Inflammatory macrophage (primary cell): ENCODE data around the gene DHRS7C.

ENCODE experiments used
- DNase-seq, 2 donors: peaks; one replicate each; pipeline ENCODE4 v3.0.0-alpha.2; 2020 to 2022
- total RNA-seq, 18 experiments: gene quantifications; one replicate each; lab custom pipeline; 2026; ENCODE audit warnings: mixed read lengths in 6 of 18, inconsistent platforms in 2 of 18; lab: John Stamatoyannopoulos, UW

The DHRS7C gene
- total RNA-seq, result 0 to 0.05 (median 0) reads per million in 18 experiments

- DNase-seq, result no peak
Observed at GRCh38 chr17:9790889-9791876, at the start of gene DHRS7C. TSS of gene DHRS7C (minus strand) at chr17:9791592. CDS start at chr17:9791284, 308 bp downstream.

DNA sequence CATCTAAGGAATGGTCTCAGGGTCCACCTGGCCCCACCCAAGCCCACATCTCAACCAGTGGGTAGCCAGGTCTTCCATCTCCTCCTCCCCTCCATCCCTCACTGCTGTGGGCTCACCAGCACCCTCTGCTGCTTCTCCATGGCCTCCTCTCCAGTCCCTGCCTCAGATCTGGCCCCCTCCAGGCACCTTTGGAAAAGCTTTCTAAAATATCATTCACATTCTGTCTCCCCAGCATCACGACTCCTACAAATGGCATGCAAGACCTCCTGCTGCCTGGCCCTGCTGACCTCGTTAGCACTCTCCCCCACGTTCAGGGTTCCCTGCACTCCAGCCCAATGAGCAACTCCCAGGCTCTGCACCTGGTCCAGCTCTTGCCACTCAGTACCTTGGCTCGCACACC, 48.0 kb upstream of the DHRS7C start:
- DNase-seq, result no peak

- DNase-seq, result no peak
Observed at GRCh38 chr17:9837551-9838471, 46.4 kb upstream of the DHRS7C start.

GRCh38 chr17:9833922-9834321, 42.5 kb upstream of the DHRS7C start:
- DNase-seq, result no peak

- no peak for DNase-seq
Observed at GRCh38 chr17:9830711-9831110, 39.3 kb upstream of the DHRS7C start.

DNA sequence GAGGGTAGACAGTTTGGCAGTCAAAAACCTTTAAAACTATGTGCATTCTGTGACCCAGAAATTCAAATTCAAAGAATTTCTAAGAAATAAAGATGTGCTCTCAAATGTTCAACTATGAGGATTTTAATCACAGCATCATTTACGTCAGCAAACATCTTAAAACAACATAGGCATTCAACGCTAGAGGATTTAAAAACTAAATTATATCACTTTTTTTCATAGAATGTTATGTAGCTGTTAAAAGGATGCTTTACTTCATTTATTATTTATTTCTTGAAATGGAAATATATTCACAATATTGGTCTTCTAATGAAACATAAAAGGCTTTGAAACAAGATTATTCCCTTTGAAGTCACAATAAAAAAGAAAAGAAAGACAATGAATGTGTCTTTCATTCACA, 38.0 kb upstream of the DHRS7C start:
- no peak for DNase-seq

- DNase-seq, result no peak
Observed at GRCh38 chr17:9828296-9829295, 37.2 kb upstream of the DHRS7C start.

GRCh38 chr17:9825641-9826150, 34.3 kb upstream of the DHRS7C start, which contains the start of gene GLP2R:
TSS of gene GLP2R (plus strand) at chr17:9825924. CDS start at chr17:9826064, 140 bp downstream.
- DNase-seq, result no peak

DNA sequence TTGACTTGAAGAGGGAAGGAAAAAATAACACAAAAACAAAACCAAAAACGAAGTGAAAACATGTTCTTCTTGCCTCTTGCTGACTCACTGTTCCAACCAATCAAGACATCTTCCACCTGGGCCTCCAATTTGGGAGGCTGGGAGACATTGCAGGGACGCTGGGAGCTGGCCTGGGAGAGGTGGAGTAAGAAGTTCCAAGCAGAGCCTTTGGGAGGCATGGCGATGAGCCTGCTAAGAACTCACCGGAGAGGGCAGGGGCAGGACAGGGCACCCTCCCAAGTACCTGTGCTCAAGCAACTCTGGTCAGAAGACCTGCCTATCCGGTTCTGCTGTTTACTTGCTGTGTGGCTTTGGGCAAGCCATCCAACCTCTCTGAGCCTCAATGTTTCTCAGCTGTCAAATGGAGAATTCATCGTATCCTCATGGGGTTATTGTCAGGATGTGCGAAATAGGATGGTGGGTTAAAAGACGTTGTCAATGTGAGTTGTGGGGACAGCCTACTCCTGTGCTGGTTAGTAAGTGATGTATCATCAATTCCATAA, 33.5 kb upstream of the DHRS7C start:
- DNase-seq, result no peak

DNA sequence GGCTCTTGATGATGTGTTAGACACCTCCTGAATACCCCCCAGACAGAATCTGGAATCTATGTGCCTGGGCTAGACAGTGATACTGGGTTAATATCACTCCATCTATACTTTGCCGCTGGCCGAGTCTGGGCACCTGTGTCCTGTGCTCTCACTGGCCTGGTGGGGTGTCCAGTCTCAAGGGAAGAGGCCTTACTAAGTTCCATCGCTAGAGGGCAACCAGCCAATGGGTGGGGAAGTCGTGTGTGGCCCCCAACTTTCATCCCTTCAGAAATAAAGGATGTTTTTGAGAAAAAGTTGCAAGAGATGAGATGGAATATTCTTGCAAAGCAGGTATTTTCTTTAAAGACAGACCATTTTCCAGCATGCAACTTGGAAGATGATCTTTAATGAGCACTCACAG, 32.7 kb upstream of the DHRS7C start:
- no peak for DNase-seq

- DNase-seq, result no peak
Observed at GRCh38 chr17:9821921-9822320, 30.5 kb upstream of the DHRS7C start, which contains the start of gene GSG1L2. TSS of gene GSG1L2 (minus strand) at chr17:9822079. CDS start at chr17:9822071, 8 bp downstream.

DNA sequence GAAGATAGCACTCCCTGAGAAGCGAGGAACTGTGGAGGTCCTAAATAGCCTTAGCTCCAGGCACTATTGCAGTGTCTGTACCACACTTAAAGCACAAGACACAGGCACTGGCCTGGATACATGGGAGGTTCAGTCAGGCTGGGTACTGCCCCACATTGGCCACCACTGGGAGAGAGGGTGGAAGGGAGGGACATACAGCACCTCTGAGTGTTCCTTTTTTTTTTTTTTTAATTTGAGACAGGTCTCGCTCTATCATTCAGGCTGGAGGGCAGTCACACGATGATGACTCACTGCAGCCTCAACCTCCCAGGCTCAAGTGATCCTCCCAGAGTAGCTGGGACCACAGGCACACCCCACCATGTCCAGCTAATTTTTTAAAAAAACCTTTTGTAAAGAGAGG, 29.1 kb upstream of the DHRS7C start:
- no peak for DNase-seq

DNA sequence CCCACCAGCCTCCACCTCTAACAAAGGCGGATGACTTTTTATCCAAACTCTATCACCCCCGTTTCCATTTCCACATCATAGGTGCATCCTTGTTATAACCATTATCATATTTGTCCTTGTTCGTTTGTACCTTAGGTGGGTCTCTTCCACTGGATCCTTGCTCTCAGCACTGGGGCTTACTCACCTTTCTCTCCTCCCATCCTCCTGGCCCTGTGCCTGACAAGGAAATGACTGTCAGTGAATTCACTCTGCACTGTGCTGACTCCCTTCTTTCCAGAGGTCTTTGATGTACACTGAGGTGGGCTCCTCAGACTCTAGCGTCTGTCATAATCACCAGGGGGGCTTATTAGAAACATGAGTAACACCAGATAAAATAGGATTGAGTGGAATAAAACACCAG, 27.4 kb upstream of the DHRS7C start:
- DNase-seq, result no peak

GRCh38 chr17:9817086-9817485, 25.7 kb upstream of the DHRS7C start:
- no peak for DNase-seq

DNA sequence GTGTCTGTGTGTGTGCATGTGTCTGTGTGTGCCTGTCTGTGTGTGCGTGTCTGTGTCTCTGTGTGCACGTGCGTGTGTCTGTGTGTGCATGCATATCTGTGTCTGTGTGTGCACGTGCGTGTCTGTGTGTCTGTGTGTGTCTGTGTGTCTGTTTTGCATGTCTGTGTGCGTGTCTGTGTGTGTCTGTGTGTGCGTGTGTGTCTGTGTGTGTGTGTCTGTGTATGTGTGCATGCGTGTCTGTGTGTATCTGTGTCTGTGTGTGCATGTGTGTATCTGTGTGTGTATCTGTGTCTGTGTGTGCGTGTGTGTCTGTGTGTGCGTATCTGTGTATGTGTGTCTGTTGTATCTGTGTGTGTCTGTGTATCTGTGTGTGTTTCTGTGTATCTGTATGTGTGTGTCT, 25.1 kb upstream of the DHRS7C start:
- DNase-seq, result no peak

GRCh38 chr17:9814337-9814945, 23.0 kb upstream of the DHRS7C start:
- no peak for DNase-seq

- DNase-seq, result no peak
Observed at GRCh38 chr17:9813166-9813565, 21.8 kb upstream of the DHRS7C start.

DNA sequence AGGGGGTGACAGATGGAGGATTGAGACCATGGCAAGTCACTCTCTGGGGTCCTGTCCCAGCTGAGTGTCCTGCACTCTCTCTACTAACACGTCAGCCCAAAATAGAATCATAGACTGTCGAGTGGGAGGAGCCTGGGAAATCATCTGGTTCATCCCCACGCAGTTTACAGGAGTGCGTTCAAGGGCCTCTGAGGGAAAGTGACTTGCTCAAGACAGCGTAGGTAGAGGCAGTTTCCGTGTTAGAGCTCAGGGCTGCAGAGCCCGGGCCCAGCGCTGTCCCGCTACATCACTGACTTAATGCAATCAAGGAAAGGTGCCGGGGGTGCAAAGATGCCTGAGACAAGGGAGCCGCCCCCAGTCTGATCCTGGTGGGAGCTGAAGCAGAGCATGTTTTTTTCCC, 20.1 kb upstream of the DHRS7C start:
- DNase-seq, result no peak

DNA sequence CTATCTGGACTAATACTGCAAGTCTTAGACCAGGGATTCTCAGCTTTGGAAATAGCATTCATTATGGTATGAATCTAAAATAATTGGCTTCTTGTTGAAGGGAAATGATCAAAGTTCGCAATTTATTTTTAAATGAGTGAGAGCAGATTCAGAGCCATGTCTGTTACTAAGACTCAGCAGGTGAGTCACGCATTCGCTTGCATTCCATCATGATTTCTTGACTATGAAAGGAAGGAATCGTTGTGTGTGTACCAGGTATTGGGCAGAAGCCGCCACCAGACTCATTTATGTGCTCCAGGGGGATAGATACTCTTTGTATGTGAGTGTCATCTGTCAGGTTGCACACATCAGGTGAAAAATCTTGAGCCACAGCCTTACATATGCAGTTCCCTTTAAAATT, 19.7 kb upstream of the DHRS7C start:
- no peak for DNase-seq

DNA sequence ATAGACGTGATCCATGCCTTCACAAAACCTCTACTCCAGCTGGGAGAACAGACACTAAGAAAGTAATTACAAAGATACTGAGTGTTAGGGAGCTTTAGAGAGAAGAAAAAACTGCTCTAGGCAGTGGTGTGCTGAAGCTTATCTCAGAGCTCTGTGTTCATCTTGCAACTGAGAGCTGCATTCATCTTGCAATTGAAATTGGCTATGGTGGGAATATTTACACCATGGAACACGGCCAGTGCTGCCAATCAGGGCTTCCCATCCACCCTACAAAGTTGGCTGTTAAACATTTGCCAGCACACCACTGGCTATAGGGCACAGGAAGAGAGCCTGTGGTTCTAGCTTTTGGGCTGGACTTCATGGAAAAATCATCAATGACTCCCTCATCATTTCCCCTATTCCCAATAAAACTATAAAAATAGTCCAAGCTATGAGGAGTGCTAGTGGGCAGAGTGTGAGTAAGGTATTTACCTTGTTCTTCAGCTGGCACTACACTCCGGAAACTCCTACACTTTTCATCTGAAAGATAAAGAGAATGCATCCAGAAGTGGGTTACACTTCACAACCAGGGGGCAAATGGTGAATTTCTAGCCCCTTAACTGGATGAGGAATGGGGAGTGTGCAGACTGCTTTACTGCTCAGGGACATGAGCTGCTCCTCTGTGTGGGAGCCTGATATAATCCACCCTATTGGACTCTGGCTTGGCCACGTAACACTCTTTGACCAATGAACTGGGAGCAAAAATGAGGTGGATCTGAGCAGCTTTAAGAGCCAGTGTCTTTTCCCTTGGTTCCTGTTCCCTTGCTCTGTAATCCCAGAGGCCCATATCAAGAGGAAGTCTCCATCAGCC, 18.9 kb upstream of the DHRS7C start:
- DNase-seq, result no peak
